Fibroblast of lung (primary cell): ENCODE measurements around the gene LRMDA. TPM values are rescaled to one million over a fixed set of nuclear protein-coding genes. Genes with fewer than 3 reads are reported as not detected.

Source experiments
- DNase-seq, 2 donors: peaks; one replicate each; pipeline versions ENCODE4 v3.0.0 to v3.0.0-alpha.2; 2010; ENCODE audit warnings: low read depth in 2 of 2
- H2AFZ ChIP-seq: 2 replicates; pipeline ENCODE4 v1.5.1; 2012; ENCODE audit warnings: low read length, control low read depth, inconsistent platforms
- H3K27ac ChIP-seq: 2 replicates; pipeline ENCODE4 v1.5.1; 2011; ENCODE audit warnings: low read length, control low read depth; ENCODE audit not compliant: insufficient read depth
- H3K27me3 ChIP-seq: 2 replicates; pipeline ENCODE4 v1.5.1; 2011; ENCODE audit warnings: mild to moderate bottlenecking, low read length; ENCODE audit not compliant: control insufficient read depth, insufficient read depth
- H3K36me3 ChIP-seq: 2 replicates; pipeline ENCODE4 v1.5.1; 2011; ENCODE audit warnings: low read length; ENCODE audit not compliant: control insufficient read depth, insufficient read depth
- H3K4me1 ChIP-seq: 2 replicates; pipeline ENCODE4 v1.5.1; 2011; ENCODE audit warnings: low read length; ENCODE audit not compliant: control insufficient read depth, insufficient read depth; ENCODE audit errors: extremely low read depth
- H3K4me2 ChIP-seq: 2 replicates; pipeline ENCODE4 v1.5.1; 2011; ENCODE audit warnings: low read length, control low read depth; ENCODE audit not compliant: insufficient read depth; ENCODE audit errors: extremely low read depth
- H3K4me3 ChIP-seq, 4 experiments: fragments of 200-600 bp in 1 of 4; sonication (generic) in 1 of 4; replicated peaks in 1 of 4; 2 replicates each; pipeline ENCODE4 v1.5.1; 2011 to 2016; ENCODE audit warnings: low read length in 4 of 4, low read depth in 3 of 4, mild to moderate bottlenecking in 3 of 4, control low read depth in 2 of 4, inconsistent platforms in 1 of 4, mixed read lengths in 1 of 4; ENCODE audit not compliant: insufficient read depth in 1 of 4; ENCODE audit errors: control extremely low read depth in 1 of 4
- H3K79me2 ChIP-seq: 2 replicates; pipeline ENCODE4 v1.5.1; 2012; ENCODE audit warnings: mild to moderate bottlenecking, low read length, inconsistent platforms; ENCODE audit not compliant: control insufficient read depth, insufficient read depth
- H3K9ac ChIP-seq: 2 replicates; pipeline ENCODE4 v1.5.1; 2011; ENCODE audit warnings: mild to moderate bottlenecking, low read length, control low read depth; ENCODE audit not compliant: insufficient read depth
- H3K9me3 ChIP-seq: 2 replicates; pipeline ENCODE4 v1.5.1; 2012; ENCODE audit warnings: low read depth, low read length; ENCODE audit not compliant: control insufficient read depth, insufficient read depth
- H4K20me1 ChIP-seq: 2 replicates; pipeline ENCODE4 v1.5.1; 2011; ENCODE audit warnings: low read length; ENCODE audit not compliant: control insufficient read depth, insufficient read depth; ENCODE audit errors: extremely low read depth
- CTCF ChIP-seq, 2 donors: IDR thresholded peaks in 1 of 2; conservative IDR thresholded peaks in 1 of 2; 1 replicate in 1 of 2; 2 replicates in 1 of 2; pipeline ENCODE4 v1.5.1; 2011 to 2012; ENCODE audit warnings: low read length in 2 of 2, control low read depth in 1 of 2, inconsistent platforms in 1 of 2, low read depth in 1 of 2, mild to moderate bottlenecking in 1 of 2
- EZH2 ChIP-seq: IDR thresholded peaks from 2 replicates; pipeline ENCODE4 v1.5.1; 2012; ENCODE audit warnings: low read length, control low read depth, mild to moderate bottlenecking; ENCODE audit errors: missing control alignments
- polyA plus RNA-seq, 2 donors: library from polyadenylated mRNA; depleted of rRNA in 1 of 2; stranded (reverse) in 1 of 2; unstranded in 1 of 2; fragments of >200 nt; gene quantifications; 2 replicates each; pipeline ENCODE4 v1.2.1, GENCODE V29; 2011 to 2012; ENCODE audit warnings: missing spikeins in 1 of 2
- total RNA-seq: library from RNA; depleted of rRNA; stranded (reverse); fragments of >200 nt; gene quantifications from 2 replicates; pipeline ENCODE4 v1.2.1, GENCODE V29; 2014

LRMDA gene
- total and polyA plus RNA-seq, 2 donors (not counting 1 experiment from before 2014, with no cell fraction given): 1.7 to 2.0 TPM

GRCh38 chr10:75430000-75430763 lies 1.2 kb upstream of the LRMDA start:
- no peak overlapping the region for H2AFZ ChIP-seq
- no peak overlapping the region for H3K27ac ChIP-seq
- H3K9me3 ChIP-seq: no peaks in the 10 kb centered on the region
- no peak for TF ChIP-seq EZH2
- no peak for TF ChIP-seq CTCF (conservative IDR thresholded peaks at IDR 0.05 in 1 of 2, IDR thresholded peaks at IDR 0.05 in 1 of 2; ENCODE audit: low read depth in 1 of 2, low read length in 2 of 2)
- no peak for DNase-seq
- H3K36me3 ChIP-seq: no peaks in the 10 kb centered on the region
- H3K9ac ChIP-seq: no peak overlapping the region
- H3K4me1 ChIP-seq: peaks cover 5% of the 10 kb centered on the region
- peaks cover 3% of the 10 kb centered on the region for H3K27me3 ChIP-seq
- H3K79me2 ChIP-seq: no peaks in the 10 kb centered on the region
- no peaks in the 10 kb centered on the region for H4K20me1 ChIP-seq
- H3K4me3 ChIP-seq: no peak overlapping the region
- H3K4me2 ChIP-seq: no peak overlapping the region

GRCh38 chr10:75432176-75432575 lies 752 bp downstream of the LRMDA start:
- Histone ChIP-seq H4K20me1 (no peaks in the 10 kb centered on the region), H3K79me2 (no peaks in the 10 kb centered on the region), H3K4me1 (peaks cover 5% of the 10 kb centered on the region), H3K9ac (no peak overlapping the region), H3K27ac (no peak overlapping the region), H3K4me3 (no peak overlapping the region), H3K27me3 (peaks cover 3% of the 10 kb centered on the region), H2AFZ (no peak overlapping the region), H3K4me2 (no peak overlapping the region), H3K9me3 (no peaks in the 10 kb centered on the region), H3K36me3 (no peaks in the 10 kb centered on the region)
- TF ChIP-seq EZH2 (no peak), CTCF (conservative IDR thresholded peaks at IDR 0.05 in 1 of 2, IDR thresholded peaks at IDR 0.05 in 1 of 2; ENCODE audit: low read depth in 1 of 2, low read length in 2 of 2) (no peak)
- no peak for DNase-seq

GRCh38 chr10:75432763-75433162 lies 1.3 kb downstream of the LRMDA start:
- Histone ChIP-seq H2AFZ (no peak overlapping the region), H3K36me3 (no peaks in the 10 kb centered on the region), H3K27me3 (peaks cover 3% of the 10 kb centered on the region), H4K20me1 (no peaks in the 10 kb centered on the region), H3K4me1 (peaks cover 5% of the 10 kb centered on the region), H3K9me3 (no peaks in the 10 kb centered on the region), H3K4me2 (no peak overlapping the region), H3K79me2 (no peaks in the 10 kb centered on the region), H3K4me3 (no peak overlapping the region), H3K9ac (no peak overlapping the region), H3K27ac (no peak overlapping the region)
- no peak for TF ChIP-seq CTCF (conservative IDR thresholded peaks at IDR 0.05 in 1 of 2, IDR thresholded peaks at IDR 0.05 in 1 of 2; ENCODE audit: low read depth in 1 of 2, low read length in 2 of 2)
- no peak for TF ChIP-seq EZH2
- DNase-seq: no peak
